H9 (cell line): ENCODE data around the gene NHERF1. TPM values are rescaled to one million over a fixed set of nuclear protein-coding genes. Genes with fewer than 3 reads are reported as not detected.

Source experiments
- DNase-seq: peaks from one replicate; pipeline ENCODE4 v3.0.0-alpha.2; 2017
- H2AFZ ChIP-seq: one replicate; pipeline ENCODE4 v1.6.1; 2013; ENCODE audit warnings: mild to moderate bottlenecking, low read length, control low read depth, moderate library complexity
- H2AK5ac ChIP-seq: 2 replicates; pipeline ENCODE4 v1.6.1; 2013; ENCODE audit warnings: low read length, control low read depth, mixed read lengths; ENCODE audit not compliant: insufficient read length
- H2BK120ac ChIP-seq: one replicate; pipeline ENCODE4 v1.6.1; 2013; ENCODE audit warnings: low read depth, mild to moderate bottlenecking, low read length, control low read depth, inconsistent platforms; ENCODE audit not compliant: poor library complexity, severe bottlenecking
- H2BK12ac ChIP-seq: 2 replicates; pipeline ENCODE4 v1.6.1; 2013; ENCODE audit warnings: low read length, control low read depth, mixed read lengths, low read depth; ENCODE audit not compliant: insufficient read length
- H2BK15ac ChIP-seq: 2 replicates; pipeline ENCODE4 v1.6.1; 2013; ENCODE audit warnings: low read depth, low read length, control low read depth
- H2BK20ac ChIP-seq: one replicate; pipeline ENCODE4 v1.6.1; 2013; ENCODE audit warnings: low read depth, mild to moderate bottlenecking, low read length, control low read depth, inconsistent platforms; ENCODE audit not compliant: poor library complexity, severe bottlenecking
- H2BK5ac ChIP-seq: 2 replicates; pipeline ENCODE4 v1.6.1; 2013; ENCODE audit warnings: low read length, control low read depth, mixed read lengths; ENCODE audit not compliant: insufficient read length
- H3K14ac ChIP-seq: 2 replicates; pipeline ENCODE4 v1.6.1; 2013; ENCODE audit warnings: low read length, control low read depth; ENCODE audit not compliant: insufficient read depth
- H3K18ac ChIP-seq: 2 replicates; pipeline ENCODE4 v1.6.1; 2013; ENCODE audit warnings: low read depth, mild to moderate bottlenecking, mixed read lengths, low read length, control low read depth; ENCODE audit not compliant: insufficient read length
- H3K23ac ChIP-seq: 2 replicates; pipeline ENCODE4 v1.6.1; 2013; ENCODE audit warnings: low read length, control low read depth, mixed read lengths, low read depth; ENCODE audit not compliant: insufficient read length
- H3K23me2 ChIP-seq: 2 replicates; pipeline ENCODE4 v1.6.1; 2013; ENCODE audit warnings: low read depth, mild to moderate bottlenecking, mixed read lengths, low read length, control low read depth; ENCODE audit not compliant: insufficient read length, poor library complexity, severe bottlenecking
- H3K27ac ChIP-seq: 2 replicates; pipeline ENCODE4 v1.5.1; 2013; ENCODE audit warnings: low read length, control low read depth, mixed read lengths, low read depth; ENCODE audit not compliant: insufficient read length
- H3K27me3 ChIP-seq: 2 replicates; pipeline ENCODE4 v1.6.1; 2013; ENCODE audit warnings: low read length, control low read depth, inconsistent platforms; ENCODE audit not compliant: insufficient read depth
- H3K4ac ChIP-seq: 2 replicates; pipeline ENCODE4 v1.6.1; 2013; ENCODE audit warnings: low read depth, mild to moderate bottlenecking, control low read depth, inconsistent platforms, low read length, moderate library complexity
- H3K4me1 ChIP-seq: 2 replicates; pipeline ENCODE4 v1.6.1; 2013; ENCODE audit warnings: low read length, control low read depth, inconsistent platforms; ENCODE audit not compliant: insufficient read depth
- H3K4me2 ChIP-seq: 2 replicates; pipeline ENCODE4 v1.6.1; 2013; ENCODE audit warnings: low read length, control low read depth, mixed read lengths; ENCODE audit not compliant: insufficient read length, insufficient read depth
- H3K56ac ChIP-seq: 2 replicates; pipeline ENCODE4 v1.6.1; 2013; ENCODE audit warnings: low read depth, mild to moderate bottlenecking, mixed read lengths, low read length, control low read depth; ENCODE audit not compliant: insufficient read length
- H3K79me1 ChIP-seq: 2 replicates; pipeline ENCODE4 v1.6.1; 2013; ENCODE audit warnings: low read depth, mild to moderate bottlenecking, moderate library complexity, low read length, control low read depth, inconsistent platforms; ENCODE audit not compliant: insufficient read depth, poor library complexity, severe bottlenecking
- H3K79me2 ChIP-seq: 2 replicates; pipeline ENCODE4 v1.6.1; 2013; ENCODE audit warnings: low read length, control low read depth, inconsistent platforms; ENCODE audit not compliant: insufficient read depth
- H3K9ac ChIP-seq: 2 replicates; pipeline ENCODE4 v1.6.1; 2013; ENCODE audit warnings: low read length, control low read depth, mixed read lengths; ENCODE audit not compliant: insufficient read length; ENCODE audit errors: extremely low read depth
- H3K9me3 ChIP-seq: one replicate; pipeline ENCODE4 v1.6.1; 2013; ENCODE audit warnings: low read depth, low read length, inconsistent platforms; ENCODE audit not compliant: control insufficient read depth
- H3T11ph ChIP-seq: one replicate; pipeline ENCODE4 v1.6.1; 2013; ENCODE audit warnings: mild to moderate bottlenecking, low read length, control low read depth, inconsistent platforms
- H4K20me1 ChIP-seq: one replicate; pipeline ENCODE4 v1.6.1; 2013; ENCODE audit not compliant: control insufficient read depth, insufficient read length, insufficient read depth
- H4K5ac ChIP-seq: 2 replicates; pipeline ENCODE4 v1.6.1; 2013; ENCODE audit warnings: low read depth, mild to moderate bottlenecking, mixed read lengths, low read length, control low read depth; ENCODE audit not compliant: insufficient read length
- H4K8ac ChIP-seq: replicated peaks from 2 replicates; pipeline ENCODE4 v1.6.1; 2013; ENCODE audit warnings: low read length, control low read depth, mixed read lengths, low read depth; ENCODE audit not compliant: insufficient read length
- H4K91ac ChIP-seq: 2 replicates; pipeline ENCODE4 v1.6.1; 2013; ENCODE audit warnings: low read depth, mild to moderate bottlenecking, moderate library complexity, mixed read lengths, low read length, control low read depth; ENCODE audit not compliant: insufficient read length
- H3K27ac Mint-ChIP-seq, 3 experiments: 2 replicates in 2 of 3; 3 replicates in 1 of 3; pipeline ENCODE4 v1.8.0; 2020 to 2021; ENCODE audit warnings: mixed read lengths in 3 of 3, mild to moderate bottlenecking in 1 of 3, moderate library complexity in 1 of 3
- H3K27me3 Mint-ChIP-seq: 2 replicates; pipeline ENCODE4 v1.8.0; 2021; ENCODE audit warnings: low read depth, mild to moderate bottlenecking, moderate library complexity, mixed read lengths
- H3K36me3 Mint-ChIP-seq, 3 experiments: 2 replicates in 2 of 3; 3 replicates in 1 of 3; pipeline ENCODE4 v1.8.0; 2020 to 2021; ENCODE audit warnings: low read depth in 3 of 3, mixed read lengths in 3 of 3; ENCODE audit not compliant: insufficient read depth in 1 of 3
- H3K4me1 Mint-ChIP-seq, 2 experiments: 2 replicates each; pipeline ENCODE4 v1.8.0; 2020; ENCODE audit warnings: mixed read lengths in 2 of 2
- H3K4me3 Mint-ChIP-seq, 2 experiments: 2 replicates in 1 of 2; 3 replicates in 1 of 2; pipeline ENCODE4 v1.8.0; 2020 to 2021; ENCODE audit warnings: mild to moderate bottlenecking in 2 of 2, mixed read lengths in 2 of 2, moderate library complexity in 1 of 2
- H3K9me3 Mint-ChIP-seq, 2 experiments: 2 replicates in 1 of 2; 3 replicates in 1 of 2; pipeline ENCODE4 v1.8.0; 2020; ENCODE audit warnings: mild to moderate bottlenecking in 2 of 2, mixed read lengths in 2 of 2, moderate library complexity in 1 of 2
- WGBS: extraction: QIAGEN DNeasy Blood & Tissue Kit; methylation state at CpG from one replicate; pipeline ENCODE4 v1.1.7; 2013; ENCODE audit warnings: missing lambda C conversion rate, low lambda C conversion rate, mixed read lengths; ENCODE audit not compliant: insufficient read length; ENCODE audit errors: extremely low coverage; 5-methylcytosine and 5-hydroxymethylcytosine counted together
- total RNA-seq: library from RNA; stranded (reverse); gene quantifications from 2 replicates; pipeline ENCODE4 v1.2.1, GENCODE V29; 2021
- TF ChIP-seq, protein P1 (sequence below): fragments of 200-600 bp; sonication (generic); conservative IDR thresholded peaks from 3 replicates; pipeline ENCODE4 v1.8.0; 2021; ENCODE audit warnings: antibody characterized with exemption, mild to moderate bottlenecking

NHERF1 gene
- total RNA-seq, 1 experiment from 2014 or later = 74.4 TPM

DNA sequence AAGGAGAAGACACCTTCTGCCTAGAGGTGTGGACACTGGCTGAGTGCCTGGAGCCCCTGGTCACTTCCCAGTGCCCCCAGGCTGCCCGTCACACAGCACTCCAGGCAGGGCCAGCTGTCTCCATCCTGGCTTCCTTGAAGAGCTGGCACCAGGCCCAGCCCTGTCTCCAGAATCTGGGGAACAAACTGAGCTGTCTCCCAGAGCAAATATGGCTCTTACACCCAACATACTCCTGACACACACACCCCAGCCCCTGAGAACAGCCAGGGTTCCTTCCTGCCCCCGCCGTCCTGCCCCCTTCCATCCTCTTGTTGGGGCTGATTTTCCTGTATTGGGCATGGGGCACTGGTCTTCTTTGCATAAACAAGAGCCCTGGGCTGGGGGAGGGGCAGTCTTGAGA lies 9.1 kb downstream of the NHERF1 start:
- Histone ChIP-seq H3K27ac (no peak overlapping the region), H3K27me3 (no peaks in the 10 kb centered on the region), H3T11ph (no peak overlapping the region), H3K14ac (no peak overlapping the region), H2BK5ac (no peak overlapping the region), H3K4me1 (peaks cover 11% of the 10 kb centered on the region; the same call in 1 of the 2 replicates), H3K4me2 (no peak overlapping the region), H2BK120ac (no peak overlapping the region), H3K23ac (no peak overlapping the region), H4K91ac (no peak overlapping the region), H2AFZ (no peak overlapping the region), H3K23me2 (no peaks in the 10 kb centered on the region), H3K18ac (no peak overlapping the region), H2BK15ac (no peak overlapping the region), H2BK20ac (no peak overlapping the region), H2BK12ac (no peak overlapping the region), H2AK5ac (no peak overlapping the region), H3K79me2 (peaks cover 1% of the 10 kb centered on the region; the same call in 1 of the 2 replicates), H4K20me1 (no peaks in the 10 kb centered on the region), H4K8ac (no peak overlapping the region), H4K5ac (no peak overlapping the region), H3K4ac (no peak overlapping the region), H3K79me1 (peaks cover 11% of the 10 kb centered on the region), H3K56ac (no peak overlapping the region), H3K9me3 (no peaks in the 10 kb centered on the region), H3K9ac (no peak overlapping the region)
- Mint-ChIP-seq H3K4me3 (no peak overlapping the region), H3K27ac (peak overlapping the region in 1 of 3 experiments; percentile 70; a peak in 1 of 7 replicates), H3K36me3 (peaks cover 2 to 10% (median 3%) of the 10 kb centered on the region in 3 experiments), H3K9me3 (no peaks in the 10 kb centered on the region), H3K4me1 (peaks cover 48 to 68% of the 10 kb centered on the region in 2 experiments), H3K27me3 (no peaks in the 10 kb centered on the region)
- TF ChIP-seq, protein P1, sequence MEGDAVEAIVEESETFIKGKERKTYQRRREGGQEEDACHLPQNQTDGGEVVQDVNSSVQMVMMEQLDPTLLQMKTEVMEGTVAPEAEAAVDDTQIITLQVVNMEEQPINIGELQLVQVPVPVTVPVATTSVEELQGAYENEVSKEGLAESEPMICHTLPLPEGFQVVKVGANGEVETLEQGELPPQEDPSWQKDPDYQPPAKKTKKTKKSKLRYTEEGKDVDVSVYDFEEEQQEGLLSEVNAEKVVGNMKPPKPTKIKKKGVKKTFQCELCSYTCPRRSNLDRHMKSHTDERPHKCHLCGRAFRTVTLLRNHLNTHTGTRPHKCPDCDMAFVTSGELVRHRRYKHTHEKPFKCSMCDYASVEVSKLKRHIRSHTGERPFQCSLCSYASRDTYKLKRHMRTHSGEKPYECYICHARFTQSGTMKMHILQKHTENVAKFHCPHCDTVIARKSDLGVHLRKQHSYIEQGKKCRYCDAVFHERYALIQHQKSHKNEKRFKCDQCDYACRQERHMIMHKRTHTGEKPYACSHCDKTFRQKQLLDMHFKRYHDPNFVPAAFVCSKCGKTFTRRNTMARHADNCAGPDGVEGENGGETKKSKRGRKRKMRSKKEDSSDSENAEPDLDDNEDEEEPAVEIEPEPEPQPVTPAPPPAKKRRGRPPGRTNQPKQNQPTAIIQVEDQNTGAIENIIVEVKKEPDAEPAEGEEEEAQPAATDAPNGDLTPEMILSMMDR = no peak
- WGBS = no CpG with 5 or more reads among the region's 3 CpGs
- no peak for DNase-seq
